ENCODE measurements around the gene PDHA1. TPM values are rescaled to one million over a fixed set of nuclear protein-coding genes. Genes with fewer than 3 reads are reported as not detected.

PDHA1 gene
- total and polyA plus RNA-seq, 9 of the 15 experiments (the other 6 are each of a cell fraction or from before 2014, with no cell fraction given), result 352 to 882 (median 446) TPM

- TF ChIP-seq HNRNPK (IDR thresholded peaks at IDR 0.05; ENCODE audit: low read depth, low read length, poor library complexity, severe bottlenecking), result no peak
- no peak for TF ChIP-seq ELF1 (tag; IDR thresholded peaks at IDR 0.05)
- TF ChIP-seq ETV6 (IDR thresholded peaks at IDR 0.05; ENCODE audit: borderline replicate concordance in 1 of 2, low read depth in 2 of 2, low read length in 1 of 2), result no peak
- no peak for TF ChIP-seq ETV6 (CRISPR knock-in tag; IDR thresholded peaks at IDR 0.05; ENCODE audit: borderline replicate concordance)
- TF ChIP-seq ZNF518B (CRISPR knock-in tag; IDR thresholded peaks at IDR 0.05), result no peak
Observed at GRCh38 chrX:19388064-19388679, 44.4 kb downstream of the PDHA1 start (continued).

GRCh38 chrX:19388741-19389140 lies 45.0 kb downstream of the PDHA1 start:
- no peaks in the 10 kb centered on the region for H3K9me1 ChIP-seq (ENCODE audit: control insufficient read depth, insufficient read depth, low read length)
- no peaks in the 10 kb centered on the region for H4K20me1 ChIP-seq (replicated peaks; ENCODE audit: control insufficient read depth, insufficient read depth, low read length)
- H3K4me1 ChIP-seq (replicated peaks in 1 of 2; ENCODE audit: control insufficient read depth in 2 of 2, insufficient read depth in 2 of 2, low read length in 2 of 2), result peaks cover 9 to 10% of the 10 kb centered on the region in 2 experiments; a peak in 4 of 5 replicates
- BruUV-seq (replicated peaks), result no TSS peak
- H3K79me2 ChIP-seq (ENCODE audit: control insufficient read depth, insufficient read depth, low read length), result no peaks in the 10 kb centered on the region
- WGBS (ENCODE audit: insufficient coverage, low coverage, missing lambda C conversion rate), result 8% methylated on average over 8 of the region's 8 CpGs
- no peak overlapping the region for H2AFZ ChIP-seq (ENCODE audit: low read depth, low read length)
- ATAC-seq (no peak), DNase-seq (ENCODE audit: extremely low read depth in 1 of 4, low spot score in 3 of 4) (no peak), FAIRE-seq (no peak)
- H3K36me3 ChIP-seq (ENCODE audit: control insufficient read depth, insufficient read depth, low read length), result no peaks in the 10 kb centered on the region
- intact Hi-C loops (cut with micrococcal nuclease), result no loop called here
- in situ Hi-C loops (cut with MboI), result no loop called here
- no peak overlapping the region for H3K27ac ChIP-seq (ENCODE audit: extremely low read depth, low read depth, low read length)
- H3K9ac ChIP-seq (ENCODE audit: insufficient read depth in 1 of 2, low read depth in 2 of 2, low read length in 2 of 2), result no peak overlapping the region
- ChIA-PET POLR2A (interaction anchor here (0.7 kb wide), 1 partner anchor 13 kb away, joined by 3 read pairs; no protein-coding TSS in a partner anchor), CTCF (ENCODE audit: low intra/inter-chr PET ratio) (no interaction called here)
- no peak overlapping the region for H3K4me3 ChIP-seq
- no peak overlapping the region for H3K4me2 ChIP-seq (ENCODE audit: insufficient read depth, low read length)
- no peaks in the 10 kb centered on the region for H3K9me3 ChIP-seq (replicated peaks; ENCODE audit: control insufficient read depth, insufficient read depth, low read depth, low read length)
- H3K27me3 ChIP-seq (ENCODE audit: control insufficient read depth in 2 of 2, insufficient read depth in 2 of 2, low read length in 2 of 2), result peaks cover 0 to 4% of the 10 kb centered on the region in 2 experiments; a peak in 1 of 5 replicates
- TF ChIP-seq ILK (tag; IDR thresholded peaks at IDR 0.05; ENCODE audit: borderline replicate concordance, low read depth) (no peak), PTBP1 (IDR thresholded peaks at IDR 0.05; ENCODE audit: low read depth, low read length) (no peak), PHF8 (IDR thresholded peaks at IDR 0.05; ENCODE audit: borderline replicate concordance, low read length) (no peak), CHD4 (IDR thresholded peaks at IDR 0.05; ENCODE audit: insufficient read depth, insufficient replicate concordance, low read depth, low read length, poor library complexity, severe bottlenecking) (no peak), ZHX1 (conservative IDR thresholded peaks at IDR 0.05; ENCODE audit: low read length) (no peak), ZBTB9 (CRISPR knock-in tag; IDR thresholded peaks at IDR 0.05) (no peak)

Data from K562 (cell line).